Vagina (tissue), 2 donors: ENCODE measurements around the gene PCNT. TPM values are rescaled to one million over a fixed set of nuclear protein-coding genes. Genes with fewer than 3 reads are reported as not detected.

Source experiments
- DNase-seq, 2 donors: peaks; one replicate each; pipeline ENCODE4 v3.0.0-alpha.2; 2017; ENCODE audit errors: extremely low spot score in 2 of 2
- H3K27ac ChIP-seq: fragments of 200-600 bp; sonication (generic); one replicate; pipeline ENCODE4 v1.5.1; 2019
- H3K27me3 ChIP-seq: fragments of 200-600 bp; sonication (generic); one replicate; pipeline ENCODE4 v1.5.1; 2019
- H3K36me3 ChIP-seq, 2 donors: fragments of 200-600 bp; sonication (generic); one replicate each; pipeline ENCODE4 v1.5.1; 2017 to 2019
- H3K4me1 ChIP-seq: fragments of 200-600 bp; sonication (generic); one replicate; pipeline ENCODE4 v1.5.1; 2019
- H3K4me3 ChIP-seq, 2 donors: fragments of 200-600 bp; sonication (generic); 1 replicate in 1 of 2; 2 replicates in 1 of 2; pipeline ENCODE4 v1.5.1; 2016 to 2019
- H3K9me3 ChIP-seq: fragments of 200-600 bp; sonication (generic); one replicate; pipeline ENCODE4 v1.5.1; 2019
- CTCF ChIP-seq, 3 experiments: fragments of 450-650 bp in 2 of 3; fragments of 200-600 bp in 1 of 3; sonication (generic) in 1 of 3; IDR thresholded peaks; one replicate each; pipeline ENCODE4 v1.5.1; 2017 to 2019; ENCODE audit warnings: antibody characterized with exemption in 3 of 3, mild to moderate bottlenecking in 2 of 3, moderate library complexity in 2 of 3
- POLR2A ChIP-seq, 2 donors: fragments of 450-650 bp; IDR thresholded peaks; one replicate each; pipeline ENCODE4 v1.6.1; 2017; ENCODE audit warnings: antibody characterized with exemption in 2 of 2, mild to moderate bottlenecking in 2 of 2, moderate library complexity in 2 of 2
- POLR2AphosphoS5 ChIP-seq, 2 donors: sonication (generic); formaldehyde crosslinking; IDR thresholded peaks; one replicate each; pipeline ENCODE4 v1.9.0; 2017; ENCODE audit warnings: antibody characterized with exemption in 2 of 2, mild to moderate bottlenecking in 2 of 2, low read depth in 1 of 2; ENCODE audit not compliant: insufficient read depth in 1 of 2
- intact Hi-C: fragments of 100-400 bp; cut with DNase I; formaldehyde crosslinking; loops from one replicate; pipeline ENCODE4 v1.15.1; 2023
- total RNA-seq: library from RNA; depleted of rRNA; stranded (reverse); fragments of >200 nt; gene quantifications from one replicate; pipeline ENCODE4 v1.2.3, GENCODE V29; 2016

The PCNT gene
- total RNA-seq, 1 donor from 2014 or later: 35.8 TPM

- H3K4me1 ChIP-seq: no peaks in the 10 kb centered on the region
- no peak for TF ChIP-seq CTCF (IDR thresholded peaks at IDR 0.05)
- no peak for TF ChIP-seq POLR2A (IDR thresholded peaks at IDR 0.05)
- no peaks in the 10 kb centered on the region for H3K27me3 ChIP-seq
- DNase-seq: no peak
- H3K4me3 ChIP-seq: no peak overlapping the region
- H3K27ac ChIP-seq: no peak overlapping the region
- no peaks in the 10 kb centered on the region for H3K9me3 ChIP-seq
- intact Hi-C loops: no loop called here
- peaks cover 0 to 43% of the 10 kb centered on the region in 2 donors for H3K36me3 ChIP-seq
Observed at GRCh38 chr21:46344219-46344915, 20.4 kb downstream of the PCNT start.

GRCh38 chr21:46345861-46346260 is 21.9 kb downstream of the PCNT start:
- Histone ChIP-seq H3K4me3 (no peak overlapping the region), H3K27ac (no peak overlapping the region), H3K4me1 (no peaks in the 10 kb centered on the region), H3K27me3 (no peaks in the 10 kb centered on the region), H3K9me3 (no peaks in the 10 kb centered on the region), H3K36me3 (peaks cover 0 to 52% of the 10 kb centered on the region in 2 donors)
- intact Hi-C loops: no loop called here
- no peak for DNase-seq
- TF ChIP-seq CTCF (IDR thresholded peaks at IDR 0.05) (no peak), POLR2AphosphoS5 (IDR thresholded peaks at IDR 0.05; ENCODE audit: insufficient read depth in 1 of 2, low read depth in 1 of 2) (no peak), POLR2A (IDR thresholded peaks at IDR 0.05) (no peak)

GRCh38 chr21:46346296-46347202 is 22.6 kb downstream of the PCNT start:
- Histone ChIP-seq H3K27me3 (no peaks in the 10 kb centered on the region), H3K9me3 (no peaks in the 10 kb centered on the region), H3K4me1 (no peaks in the 10 kb centered on the region), H3K4me3 (no peak overlapping the region), H3K27ac (no peak overlapping the region), H3K36me3 (peaks cover 0 to 53% of the 10 kb centered on the region in 2 donors)
- TF ChIP-seq POLR2AphosphoS5 (IDR thresholded peaks at IDR 0.05; ENCODE audit: insufficient read depth in 1 of 2, low read depth in 1 of 2) (no peak), CTCF (IDR thresholded peaks at IDR 0.05) (no peak), POLR2A (IDR thresholded peaks at IDR 0.05) (no peak)
- no peak for DNase-seq
- intact Hi-C loops: no loop called here

GRCh38 chr21:46347203-46347550 is 23.2 kb downstream of the PCNT start:
- H3K27ac ChIP-seq: no peak overlapping the region
- no peaks in the 10 kb centered on the region for H3K4me1 ChIP-seq
- DNase-seq: no peak
- peaks cover 0 to 53% of the 10 kb centered on the region in 2 donors for H3K36me3 ChIP-seq
- H3K9me3 ChIP-seq: no peaks in the 10 kb centered on the region
- no peaks in the 10 kb centered on the region for H3K27me3 ChIP-seq
- TF ChIP-seq POLR2AphosphoS5 (IDR thresholded peaks at IDR 0.05; ENCODE audit: insufficient read depth in 1 of 2, low read depth in 1 of 2) (no peak), CTCF (IDR thresholded peaks at IDR 0.05) (no peak), POLR2A (IDR thresholded peaks at IDR 0.05) (no peak)
- no peak overlapping the region for H3K4me3 ChIP-seq
- intact Hi-C loops: no loop called here
